GM20431 (cell line): Measurements from ENCODE around the gene RICTOR.
"Not testable (repeated sequence)": the region's sequence is repeated elsewhere in the genome, so short reads cannot be mapped to it uniquely, and the experiment has no call there.

Source experiments
- in situ Hi-C: fragments of 300-500 bp; cut with MseI, MboI; formaldehyde crosslinking; loops from one replicate; pipeline ENCODE4 v1.15.0; 2020; ENCODE audit warnings: low sequenced_read_pairs; ENCODE audit not compliant: unreplicated experiment

The RICTOR gene

GRCh38 chr5:39015743-39016586, 58.2 kb downstream of the RICTOR start:
- in situ Hi-C loops: no loop called here

- in situ Hi-C loops: no loop called here
Measured at GRCh38 chr5:39014561-39014960, 59.6 kb downstream of the RICTOR start.

- in situ Hi-C loops: no loop called here
Measured at GRCh38 chr5:39013938-39014337, 60.3 kb downstream of the RICTOR start.

GRCh38 chr5:39010958-39011357, 63.2 kb downstream of the RICTOR start:
- in situ Hi-C loops: not testable (repeated sequence)

GRCh38 chr5:39009981-39010380, 64.2 kb downstream of the RICTOR start:
- in situ Hi-C loops: no loop called here

- in situ Hi-C loops: no loop called here
Measured at GRCh38 chr5:39009280-39009679, 64.9 kb downstream of the RICTOR start.

GRCh38 chr5:39006650-39007049, 67.5 kb downstream of the RICTOR start:
- in situ Hi-C loops: no loop called here

- in situ Hi-C loops: no loop called here
Measured at GRCh38 chr5:39005566-39006232, 68.5 kb downstream of the RICTOR start.

GRCh38 chr5:39001683-39002082, 72.5 kb downstream of the RICTOR start:
- in situ Hi-C loops: no loop called here

- in situ Hi-C loops: no loop called here
Measured at GRCh38 chr5:38999037-38999436, 75.2 kb downstream of the RICTOR start.

- in situ Hi-C loops: no loop called here
Measured at GRCh38 chr5:38997591-38997990, 76.6 kb downstream of the RICTOR start.

- in situ Hi-C loops: no loop called here
Measured at GRCh38 chr5:38996123-38996522, 78.1 kb downstream of the RICTOR start.

- in situ Hi-C loops: no loop called here
Measured at GRCh38 chr5:38994324-38994927, 79.8 kb downstream of the RICTOR start.

- in situ Hi-C loops: not testable (repeated sequence)
Measured at GRCh38 chr5:38989974-38990719, 84.1 kb downstream of the RICTOR start.

GRCh38 chr5:38985909-38986452, 88.2 kb downstream of the RICTOR start:
- in situ Hi-C loops: no loop called here

- in situ Hi-C loops: no loop called here
Measured at GRCh38 chr5:38979535-38979934, 94.7 kb downstream of the RICTOR start.

GRCh38 chr5:38978036-38978435, 96.2 kb downstream of the RICTOR start:
- in situ Hi-C loops: no loop called here

GRCh38 chr5:38968665-38969064, 105.5 kb downstream of the RICTOR start:
- in situ Hi-C loops: no loop called here

GRCh38 chr5:38961691-38962090, 112.5 kb downstream of the RICTOR start:
- in situ Hi-C loops: no loop called here

GRCh38 chr5:38953426-38954012, 120.7 kb downstream of the RICTOR start:
- in situ Hi-C loops: no loop called here
